Mucosa of descending colon (tissue), 3 donors: ENCODE data around the gene GALNT8. TPM values are rescaled to one million over a fixed set of nuclear protein-coding genes. Genes with fewer than 3 reads are reported as not detected.

Experiments
- ATAC-seq: fragments of 200-7000 bp; cut with Tn5 transposase; one replicate; pipeline ENCODE4 v1.9.1; 2020; ENCODE audit warnings: mild to moderate bottlenecking, moderate library complexity
- DNase-seq, 3 donors: peaks; one replicate each; pipeline ENCODE4 v3.0.0-alpha.2; 2020
- H3K36me3 ChIP-seq: fragments of 200-600 bp; one replicate; pipeline ENCODE4 v1.8.0; 2021; ENCODE audit warnings: low read depth, mild to moderate bottlenecking
- H3K4me1 ChIP-seq: fragments of 200-600 bp; one replicate; pipeline ENCODE4 v1.8.0; 2021; ENCODE audit warnings: low read depth, mild to moderate bottlenecking
- H3K4me3 ChIP-seq: fragments of 200-600 bp; one replicate; pipeline ENCODE4 v1.8.0; 2021; ENCODE audit warnings: mild to moderate bottlenecking
- H3K9me3 ChIP-seq: fragments of 200-600 bp; one replicate; pipeline ENCODE4 v1.8.0; 2021; ENCODE audit warnings: mild to moderate bottlenecking
- CTCF ChIP-seq: fragments of 200-600 bp; IDR thresholded peaks from one replicate; pipeline ENCODE4 v1.8.0; 2022; ENCODE audit warnings: antibody characterized with exemption, mild to moderate bottlenecking
- intact Hi-C, 2 donors: fragments of 100-400 bp; cut with DNase I in 1 of 2; cut with micrococcal nuclease in 1 of 2; formaldehyde crosslinking; loops; one replicate each; pipeline versions ENCODE4 v1.11.0 to v1.11.1; 2022; cut with DNase I, micrococcal nuclease
- total RNA-seq, 3 donors: library from RNA; stranded (reverse); fragmentation: NEBNext Ultra II Directional in 2 of 3; extraction: Animal tissue kit (Norgen Biotek cat#: 25700) in 2 of 3; gene quantifications; one replicate each; pipeline versions ENCODE4 v1.2.1 to v1.2.4, GENCODE V29; 2021 to 2023
- donor health status: DM: no; HTN: no; CAD: no; lungs with moderate emphysema.
- donor health status: DM: no; HTN: no; CAD: no.
- donor health status: DM: no; HTN: yes; CAD: no.

The GALNT8 gene
- total RNA-seq, 3 donors from 2014 or later = 7.9 to 19.4 (median 18.9) TPM

- DNase-seq (no peak), ATAC-seq (no peak)
- no peak overlapping the region for H3K4me3 ChIP-seq
- no peaks in the 10 kb centered on the region for H3K4me1 ChIP-seq
- TF ChIP-seq CTCF = no peak
- no peaks in the 10 kb centered on the region for H3K9me3 ChIP-seq
- no peaks in the 10 kb centered on the region for H3K36me3 ChIP-seq
- intact Hi-C loops = no loop called here
Measured at GRCh38 chr12:4813741-4814140, 93.5 kb downstream of the GALNT8 start.

- Histone ChIP-seq H3K4me1 (no peaks in the 10 kb centered on the region), H3K36me3 (no peaks in the 10 kb centered on the region), H3K9me3 (no peaks in the 10 kb centered on the region), H3K4me3 (no peak overlapping the region)
- DNase-seq = no peak
- no peak for TF ChIP-seq CTCF
- ATAC-seq = no peak
- intact Hi-C loops = no loop called here
Measured at GRCh38 chr12:4814485-4814884, 94.3 kb downstream of the GALNT8 start.

- TF ChIP-seq CTCF = no peak
- H3K9me3 ChIP-seq = no peaks in the 10 kb centered on the region
- H3K4me1 ChIP-seq = no peaks in the 10 kb centered on the region
- DNase-seq = no peak
- intact Hi-C loops = no loop called here
- no peak overlapping the region for H3K4me3 ChIP-seq
- no peaks in the 10 kb centered on the region for H3K36me3 ChIP-seq
- ATAC-seq = no peak
Measured at GRCh38 chr12:4816744-4817525, 96.7 kb downstream of the GALNT8 start.

DNA sequence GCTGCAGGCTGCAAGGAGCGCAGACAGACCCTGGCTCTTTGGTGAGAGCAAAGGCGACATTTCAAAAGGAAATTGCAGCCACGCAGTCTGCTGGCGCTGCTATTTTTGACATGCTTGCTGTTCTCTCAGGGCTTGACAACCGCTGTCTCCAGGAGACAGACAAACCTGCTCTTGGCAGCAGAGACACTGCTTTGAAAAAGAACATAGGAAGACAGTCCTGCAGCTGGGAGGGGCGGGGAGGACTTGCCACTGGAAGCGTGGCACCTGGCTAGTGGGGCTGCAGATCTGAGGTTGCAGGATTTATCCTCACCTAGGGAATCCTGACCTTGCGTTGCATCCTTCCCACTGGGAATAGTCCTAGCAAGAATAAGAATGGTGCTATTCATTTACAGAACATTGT, 97.7 kb downstream of the GALNT8 start:
- H3K4me1 ChIP-seq = no peaks in the 10 kb centered on the region
- intact Hi-C loops = no loop called here
- no peak overlapping the region for H3K4me3 ChIP-seq
- TF ChIP-seq CTCF = no peak
- H3K9me3 ChIP-seq = no peaks in the 10 kb centered on the region
- DNase-seq (no peak), ATAC-seq (no peak)
- H3K36me3 ChIP-seq = no peaks in the 10 kb centered on the region

- no peak for DNase-seq
- Histone ChIP-seq H3K4me1 (no peaks in the 10 kb centered on the region), H3K36me3 (no peaks in the 10 kb centered on the region), H3K4me3 (no peak overlapping the region), H3K9me3 (no peaks in the 10 kb centered on the region)
- peak; percentile 15 for ATAC-seq
- intact Hi-C loops = no loop called here
- TF ChIP-seq CTCF = no peak
Measured at GRCh38 chr12:4819654-4820053, 99.5 kb downstream of the GALNT8 start.

- intact Hi-C loops = no loop called here
- no peak for ATAC-seq
- TF ChIP-seq CTCF = no peak
Measured at GRCh38 chr12:4820971-4821370, 100.8 kb downstream of the GALNT8 start.

More at GRCh38 chr12:4820971-4821370, 100.8 kb downstream of the GALNT8 start:
- Histone ChIP-seq H3K36me3 (no peaks in the 10 kb centered on the region), H3K9me3 (no peaks in the 10 kb centered on the region), H3K4me3 (no peak overlapping the region), H3K4me1 (no peaks in the 10 kb centered on the region)
- no peak for DNase-seq
